COR-L47 (cell line): Measurements from ENCODE around the gene ZNF595.
"Not testable (repeated sequence)": the region's sequence is repeated elsewhere in the genome, so short reads cannot be mapped to it uniquely, and the experiment has no call there.

Source experiments
- DNase-seq: peaks from one replicate; lab custom pipeline; 2025; lab: John Stamatoyannopoulos, UW

The ZNF595 gene

DNA sequence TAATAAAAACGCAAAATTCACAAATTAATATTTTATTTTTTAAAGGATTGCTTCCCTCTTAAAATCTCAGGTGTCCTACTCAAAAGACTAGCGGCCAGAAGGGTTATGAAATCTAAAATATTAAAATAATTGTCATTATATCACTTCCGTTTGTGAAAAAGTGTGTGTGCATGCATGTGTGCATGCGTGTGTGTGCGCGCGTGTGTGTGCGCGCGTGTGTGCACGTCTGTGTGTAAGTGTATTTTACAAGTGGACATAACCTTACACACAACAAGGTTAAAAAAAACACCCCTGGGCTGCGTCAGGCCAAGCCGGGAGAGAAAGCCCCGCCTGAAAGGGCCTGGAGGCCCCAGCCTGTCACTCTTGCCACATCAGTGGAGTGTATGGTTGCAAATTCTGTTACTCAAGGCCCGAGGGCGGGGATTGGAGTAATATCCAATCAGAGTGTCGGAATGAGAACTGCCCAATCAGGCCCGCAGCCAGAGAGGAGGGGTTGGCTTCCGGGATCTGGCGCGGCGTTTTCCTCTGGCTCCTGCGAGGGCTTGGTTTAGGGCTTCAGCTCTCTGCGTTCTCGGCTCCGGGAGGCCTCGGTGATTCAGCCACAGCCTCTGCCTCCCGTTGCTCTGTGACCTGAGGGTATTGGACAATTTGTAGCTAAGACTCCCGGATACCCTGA is at the start of gene ZNF595:
Gene ZNF595 (plus strand): TSS at position 518 of the 676 bp plus-strand sequence. CDS start 168 bp downstream, outside the sequence.
- DNase-seq, result not testable (repeated sequence)

- not testable (repeated sequence) for DNase-seq
These were observed 42.9 kb upstream of the ZNF595 start for GRCh38 chr4:9937-10870.

DNA sequence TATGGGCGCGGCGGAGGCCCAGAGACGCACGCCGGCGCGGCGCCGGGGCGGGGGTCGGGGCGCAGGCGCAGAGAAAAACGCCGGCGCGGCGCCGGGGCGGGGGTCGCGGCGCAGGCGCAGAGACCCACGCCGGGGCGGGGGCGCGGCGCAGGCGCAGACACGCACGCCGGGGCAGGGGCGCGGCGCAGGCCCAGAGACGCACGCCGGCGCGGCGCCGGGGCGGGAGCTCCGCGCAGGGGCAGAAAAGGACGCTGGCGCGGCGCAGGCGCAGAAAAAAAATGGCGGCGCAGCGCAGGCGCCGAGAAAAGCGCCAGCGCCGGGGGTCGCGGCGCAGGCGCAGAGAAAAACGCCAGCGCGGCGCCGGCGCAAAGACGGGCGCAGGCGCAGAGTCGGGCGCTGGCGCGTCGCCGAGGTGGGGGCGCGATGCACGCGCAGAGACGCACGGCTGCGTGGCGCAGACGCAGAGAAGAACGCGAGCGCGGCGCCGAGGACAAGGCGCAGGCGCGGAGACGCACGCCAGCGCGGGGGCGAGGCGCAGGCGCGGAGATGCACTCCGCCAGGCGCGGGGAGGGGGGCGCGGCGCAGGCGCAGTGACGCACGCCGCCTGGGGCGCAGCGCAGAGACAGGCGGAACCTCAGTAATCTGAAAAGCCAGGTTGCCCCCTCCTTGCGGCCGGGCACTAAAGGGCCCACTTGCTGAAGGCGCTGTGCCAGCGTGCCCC is 41.9 kb upstream of the ZNF595 start:
- DNase-seq, result not testable (repeated sequence)

- not testable (repeated sequence) for DNase-seq
These were observed 41.2 kb upstream of the ZNF595 start for GRCh38 chr4:11816-12417.

- not testable (repeated sequence) for DNase-seq
These were observed 35.0 kb upstream of the ZNF595 start for GRCh38 chr4:18128-18527.

DNA sequence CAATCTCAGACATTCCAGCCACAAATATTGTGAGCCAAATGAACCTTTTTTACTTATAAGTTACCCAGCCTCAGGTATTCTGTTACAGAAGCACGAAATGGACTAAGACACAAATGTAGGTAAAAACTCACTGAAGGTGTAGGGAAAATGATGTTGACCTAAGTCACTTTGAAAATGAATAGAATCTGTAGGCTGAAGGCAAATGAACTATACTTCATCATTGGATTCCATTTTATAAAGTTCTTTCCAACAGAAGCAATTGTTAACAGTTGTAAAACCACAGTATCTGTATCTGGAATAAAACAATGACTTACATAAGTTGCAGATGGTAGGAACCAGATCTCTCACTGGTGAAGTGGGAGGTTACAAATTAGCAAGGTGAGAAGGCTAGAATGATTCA is 34.5 kb upstream of the ZNF595 start:
- not testable (repeated sequence) for DNase-seq

DNA sequence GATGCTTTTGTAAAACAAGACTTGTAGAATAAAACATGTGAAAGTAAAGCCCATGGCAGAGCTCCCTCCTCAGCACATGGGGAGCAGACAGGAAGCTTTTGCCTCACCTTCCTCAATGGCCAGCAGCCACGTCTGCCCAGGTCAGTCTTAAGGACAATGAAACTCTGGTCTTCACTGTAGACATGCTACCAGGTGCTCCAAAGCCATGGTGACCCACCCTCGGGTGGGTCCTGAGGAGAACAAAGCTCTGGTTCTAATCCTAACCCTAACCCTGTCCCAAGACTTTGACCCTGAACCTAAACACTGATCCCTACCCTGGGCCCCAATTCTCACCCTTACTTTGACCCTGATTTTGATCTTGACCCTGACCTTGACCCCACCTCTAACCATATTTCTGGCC is 30.2 kb upstream of the ZNF595 start:
- DNase-seq, result not testable (repeated sequence)

GRCh38 chr4:24359-24758 is 28.8 kb upstream of the ZNF595 start:
- not testable (repeated sequence) for DNase-seq

DNA sequence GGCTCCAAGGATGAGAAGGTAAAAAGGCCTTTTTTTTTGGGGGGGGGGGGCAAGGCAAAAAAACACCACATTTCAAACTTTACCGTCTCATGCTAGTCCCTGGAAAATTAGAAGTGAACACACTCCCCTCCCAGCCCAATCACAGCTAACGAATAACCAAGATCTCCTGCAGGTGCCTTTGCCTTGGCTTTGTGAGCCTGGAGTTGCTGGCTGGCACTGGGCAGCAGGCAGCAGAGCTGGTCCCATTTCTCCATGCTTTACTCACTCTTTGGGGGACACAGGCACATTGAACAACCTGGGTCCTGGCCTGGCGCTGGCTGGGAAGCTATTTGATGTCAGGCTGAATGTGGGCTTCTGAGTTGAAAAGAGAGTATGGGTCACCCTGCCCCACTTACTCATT is 25.6 kb upstream of the ZNF595 start:
- DNase-seq, result not testable (repeated sequence)

DNA sequence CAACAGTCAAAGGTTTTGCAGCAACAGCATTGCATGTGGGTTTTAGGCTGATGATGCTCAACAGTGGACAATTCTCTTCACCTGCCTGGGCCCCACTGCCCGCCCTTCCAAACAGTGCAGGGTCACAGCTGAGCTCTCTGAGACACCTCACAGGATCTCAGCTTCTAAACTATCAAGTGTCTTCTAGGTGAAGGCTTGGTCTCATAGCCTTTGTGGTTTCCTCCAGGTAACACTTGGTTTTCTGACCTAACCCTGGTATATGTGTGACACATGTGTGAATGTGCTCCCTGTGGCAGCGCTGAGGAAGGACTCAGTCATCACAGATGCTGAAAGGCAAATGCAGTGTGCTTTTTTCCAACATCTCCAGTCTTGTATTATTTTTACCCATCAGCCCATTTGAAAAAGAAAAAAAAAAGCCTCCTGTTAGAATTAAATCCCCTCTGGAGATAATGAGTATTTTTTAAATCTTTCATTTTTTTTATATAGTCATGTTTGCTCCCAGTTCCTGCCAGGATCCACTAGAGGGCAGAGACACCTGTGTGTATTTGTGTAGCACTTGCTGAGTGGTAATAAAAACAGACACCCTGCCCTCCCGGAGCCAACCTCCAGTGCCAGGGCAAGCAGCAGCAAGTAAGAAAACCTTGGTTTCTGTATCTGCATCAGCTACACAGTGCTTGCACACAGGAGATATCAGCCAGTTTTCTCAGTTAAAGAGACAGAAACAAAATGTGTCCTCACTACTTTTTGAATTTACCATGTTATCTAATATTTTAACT is 24.2 kb upstream of the ZNF595 start:
- DNase-seq, result not testable (repeated sequence)

GRCh38 chr4:33314-33713 is 19.8 kb upstream of the ZNF595 start:
- DNase-seq, result not testable (repeated sequence)

DNA sequence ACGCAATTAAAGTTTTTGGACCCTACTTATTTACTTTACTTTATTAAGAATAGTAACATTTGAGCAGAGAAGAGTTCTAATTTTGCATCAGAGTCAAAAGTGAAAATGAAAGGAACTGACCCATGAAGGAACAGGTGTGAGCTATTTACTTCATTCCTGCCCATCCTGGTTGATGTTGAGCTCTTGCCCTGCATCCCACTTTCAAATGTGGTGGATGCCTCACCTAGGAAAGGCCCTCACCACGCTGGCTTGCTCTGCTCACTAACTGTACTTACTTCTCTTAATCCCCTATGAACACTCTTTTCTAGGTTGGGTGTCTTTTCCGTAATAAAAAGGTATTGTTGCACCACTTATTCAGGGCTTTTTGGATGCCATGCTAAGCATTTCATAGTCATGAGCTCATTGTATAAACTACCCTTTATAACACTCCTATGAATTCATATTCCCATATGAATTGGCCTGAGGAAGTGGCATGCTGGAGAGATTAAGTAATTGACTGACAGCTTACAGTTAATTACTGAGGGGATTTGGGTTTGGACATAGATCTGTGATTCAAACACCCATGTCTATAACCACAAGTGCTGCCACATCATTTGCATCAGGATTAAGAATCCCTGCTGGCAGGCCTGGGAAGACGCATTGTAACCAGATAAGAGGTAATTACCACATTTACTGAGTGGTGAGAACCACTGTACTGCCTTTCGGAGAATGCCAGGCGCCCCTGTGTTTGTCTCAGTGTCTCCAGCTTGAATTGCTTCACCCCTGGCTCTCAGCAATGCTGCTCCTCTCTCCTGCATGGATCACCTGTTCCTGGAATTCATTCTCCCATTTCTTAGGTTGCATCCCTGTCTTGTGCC is 16.3 kb upstream of the ZNF595 start:
- DNase-seq, result not testable (repeated sequence)

- not testable (repeated sequence) for DNase-seq
These were observed 14.9 kb upstream of the ZNF595 start for GRCh38 chr4:38202-38601.

DNA sequence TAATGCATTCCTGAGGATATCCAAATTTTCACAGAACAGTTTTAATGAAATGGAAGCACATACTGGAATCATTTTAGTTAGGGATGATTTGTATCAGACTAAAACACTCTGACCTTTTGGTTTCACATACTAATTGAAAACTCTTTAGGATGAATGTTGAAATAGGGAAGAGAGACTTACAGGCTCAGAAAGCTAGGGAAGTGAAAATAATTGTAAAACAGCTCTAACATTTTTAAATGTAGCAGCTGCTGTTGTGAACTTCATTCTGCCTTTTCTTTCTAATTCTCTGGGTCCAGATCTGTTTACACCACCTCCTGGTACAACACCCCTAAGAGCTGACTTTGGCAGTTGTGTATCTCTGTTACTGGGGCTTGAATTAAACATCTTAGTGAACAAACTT is 9.7 kb upstream of the ZNF595 start:
- DNase-seq, result not testable (repeated sequence)

GRCh38 chr4:51253-51652 is 1.9 kb upstream of the ZNF595 start:
- not testable (repeated sequence) for DNase-seq

DNA sequence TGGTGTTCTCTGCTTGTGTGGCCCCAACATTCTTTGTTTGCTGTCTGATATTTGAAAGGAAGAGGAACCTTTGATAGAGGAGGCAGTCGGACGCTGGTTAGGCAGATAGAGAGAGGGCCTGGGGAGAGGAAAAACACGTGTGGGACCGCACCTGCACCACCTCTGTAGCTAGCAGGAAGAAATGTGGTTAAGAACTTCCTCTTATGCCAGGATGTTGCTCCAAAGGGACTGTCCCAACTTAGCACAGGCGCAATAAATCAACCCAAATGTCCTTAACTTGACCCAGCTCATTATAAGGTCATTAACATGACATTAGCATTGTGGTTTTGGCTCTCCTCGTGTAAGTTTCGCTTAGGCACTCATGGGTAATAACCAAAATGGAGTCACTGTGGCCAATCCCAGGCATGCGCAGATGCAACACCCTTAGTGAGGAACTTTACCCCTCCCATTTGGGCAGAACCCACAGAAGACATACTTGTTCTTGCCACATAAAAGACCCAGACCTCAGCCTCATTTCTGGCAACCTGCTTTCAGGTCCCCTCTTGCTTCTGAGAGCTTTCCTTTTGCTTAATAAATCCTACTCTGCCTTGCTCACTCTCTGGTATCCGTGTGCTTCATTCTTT is 1.4 kb upstream of the ZNF595 start:
- not testable (repeated sequence) for DNase-seq

GRCh38 chr4:53521-53920 is 400 bp downstream of the ZNF595 start:
- not testable (repeated sequence) for DNase-seq

- DNase-seq, result not testable (repeated sequence)
These were observed 11.6 kb downstream of the ZNF595 start for GRCh38 chr4:64733-65132.

DNA sequence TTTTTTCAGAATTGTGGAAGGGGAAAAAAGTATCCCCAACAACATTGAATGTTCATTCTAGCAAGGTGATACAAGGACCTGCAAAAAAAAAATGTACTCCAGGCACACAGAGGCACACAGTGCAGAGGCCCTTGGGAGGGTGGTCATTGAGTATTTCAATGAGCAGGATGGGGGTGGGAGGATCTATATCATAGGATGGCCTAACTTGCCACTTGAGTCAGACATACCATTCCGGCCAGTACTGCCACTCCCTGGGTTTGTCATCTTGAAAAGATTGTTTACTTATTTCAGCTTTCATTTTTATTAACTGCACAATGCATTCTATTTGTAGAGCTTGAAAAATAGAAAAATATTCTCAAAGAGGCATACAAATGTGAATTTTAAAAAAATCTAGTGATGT is 18.7 kb downstream of the ZNF595 start:
- no peak for DNase-seq

DNA sequence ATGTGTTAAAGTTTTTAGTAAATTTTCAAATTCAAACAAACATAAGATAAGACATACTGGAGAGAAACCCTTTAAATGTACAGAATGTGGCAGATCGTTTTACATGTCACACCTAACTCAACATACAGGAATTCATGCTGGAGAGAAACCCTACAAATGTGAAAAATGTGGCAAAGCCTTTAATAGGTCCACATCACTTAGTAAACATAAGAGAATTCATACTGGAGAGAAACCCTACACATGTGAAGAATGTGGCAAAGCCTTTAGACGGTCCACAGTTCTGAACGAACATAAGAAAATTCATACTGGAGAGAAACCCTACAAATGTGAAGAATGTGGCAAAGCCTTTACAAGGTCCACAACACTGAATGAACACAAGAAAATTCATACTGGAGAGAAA is 32.8 kb downstream of the ZNF595 start:
- no peak for DNase-seq
